Endodermal cell (in vitro differentiated cells): ENCODE data around the gene KCP. TPM values are rescaled to one million over a fixed set of nuclear protein-coding genes. Genes with fewer than 3 reads are reported as not detected.

Experiments
- DNase-seq: peaks from one replicate; pipeline ENCODE4 v3.0.0-alpha.2; 2017
- H3K27ac ChIP-seq: 2 replicates; pipeline ENCODE4 v1.5.1; 2013; ENCODE audit warnings: mild to moderate bottlenecking, low read depth, low read length, moderate library complexity
- H3K27me3 ChIP-seq: 2 replicates; pipeline ENCODE4 v1.6.1; 2013; ENCODE audit warnings: mild to moderate bottlenecking, low read length, moderate library complexity; ENCODE audit not compliant: insufficient read depth, control insufficient read depth, poor library complexity, severe bottlenecking
- H3K36me3 ChIP-seq: 2 replicates; pipeline ENCODE4 v1.7.0; 2013; ENCODE audit warnings: mild to moderate bottlenecking, low read length, moderate library complexity; ENCODE audit not compliant: control insufficient read depth, insufficient read depth
- H3K4me1 ChIP-seq: one replicate; pipeline ENCODE4 v1.7.0; 2013; ENCODE audit warnings: low read length; ENCODE audit not compliant: control insufficient read depth, insufficient read depth
- H3K4me3 ChIP-seq: 2 replicates; pipeline ENCODE4 v1.5.1; 2013; ENCODE audit warnings: mild to moderate bottlenecking, low read length, moderate library complexity
- H3K9ac ChIP-seq: 2 replicates; pipeline ENCODE4 v1.6.1; 2013; ENCODE audit warnings: mild to moderate bottlenecking, low read length, moderate library complexity; ENCODE audit not compliant: poor library complexity, severe bottlenecking; ENCODE audit errors: extremely low read depth
- H3K9me3 ChIP-seq: 2 replicates; pipeline ENCODE4 v1.6.1; 2013; ENCODE audit warnings: mild to moderate bottlenecking, low read length, moderate library complexity; ENCODE audit not compliant: control insufficient read depth
- H3K27ac Mint-ChIP-seq: 2 replicates; pipeline ENCODE4 v1.8.0; 2020; ENCODE audit warnings: mixed read lengths
- H3K27me3 Mint-ChIP-seq: 2 replicates; pipeline ENCODE4 v1.8.0; 2021; ENCODE audit warnings: mild to moderate bottlenecking, mixed read lengths; ENCODE audit not compliant: insufficient read depth
- H3K36me3 Mint-ChIP-seq: 2 replicates; pipeline ENCODE4 v1.8.0; 2020; ENCODE audit warnings: low read depth, mixed read lengths
- H3K4me1 Mint-ChIP-seq: 2 replicates; pipeline ENCODE4 v1.8.0; 2020; ENCODE audit warnings: mixed read lengths
- H3K4me3 Mint-ChIP-seq: 2 replicates; pipeline ENCODE4 v1.8.0; 2020; ENCODE audit warnings: mild to moderate bottlenecking, moderate library complexity, mixed read lengths
- H3K9me3 Mint-ChIP-seq: 2 replicates; pipeline ENCODE4 v1.8.0; 2020; ENCODE audit warnings: mild to moderate bottlenecking, mixed read lengths
- WGBS, 2 experiments: methylation state at CpG; one replicate each; pipeline versions ENCODE4 v1.1.5 to v1.1.7; 2013; ENCODE audit warnings: missing lambda C conversion rate in 2 of 2, mixed read lengths in 1 of 2; ENCODE audit not compliant: insufficient coverage in 1 of 2, insufficient read length in 1 of 2; 5-methylcytosine and 5-hydroxymethylcytosine counted together
- total RNA-seq, 2 donors: library from RNA; stranded (reverse); fragmentation: NEBNext Ultra II Directional in 1 of 2; extraction: Animal tissue kit (Norgen Biotek cat#: 25700) in 1 of 2; gene quantifications; 2 replicates in 1 of 2; 3 replicates in 1 of 2; pipeline ENCODE4 v1.2.1, GENCODE V29; 2021
- TF ChIP-seq, protein P1 (sequence below): fragments of 200-600 bp; sonication (generic); conservative IDR thresholded peaks from 2 replicates; pipeline ENCODE4 v1.5.0; 2021; ENCODE audit warnings: antibody characterized with exemption, mild to moderate bottlenecking

KCP gene
- total RNA-seq, 2 donors from 2014 or later: 21.1 to 33.3 TPM

- no peak for DNase-seq
- Histone ChIP-seq H3K4me1 (no peaks in the 10 kb centered on the region), H3K9ac (no peak overlapping the region), H3K9me3 (no peaks in the 10 kb centered on the region), H3K36me3 (no peaks in the 10 kb centered on the region), H3K4me3 (no peak overlapping the region), H3K27ac (no peak overlapping the region), H3K27me3 (no peaks in the 10 kb centered on the region)
- no peaks in the 10 kb centered on the region for H3K9me3 Mint-ChIP-seq
- H3K4me1 Mint-ChIP-seq: no peaks in the 10 kb centered on the region
- peaks cover 7% of the 10 kb centered on the region for H3K36me3 Mint-ChIP-seq
- no peak overlapping the region for H3K27ac Mint-ChIP-seq
- H3K27me3 Mint-ChIP-seq: peaks cover 9% of the 10 kb centered on the region
- WGBS, 2 experiments: 94 to 95% methylated on average over 7 to 9 of the region's 11 CpGs
- H3K4me3 Mint-ChIP-seq: peak overlapping the region; percentile 12
- TF ChIP-seq, protein P1, sequence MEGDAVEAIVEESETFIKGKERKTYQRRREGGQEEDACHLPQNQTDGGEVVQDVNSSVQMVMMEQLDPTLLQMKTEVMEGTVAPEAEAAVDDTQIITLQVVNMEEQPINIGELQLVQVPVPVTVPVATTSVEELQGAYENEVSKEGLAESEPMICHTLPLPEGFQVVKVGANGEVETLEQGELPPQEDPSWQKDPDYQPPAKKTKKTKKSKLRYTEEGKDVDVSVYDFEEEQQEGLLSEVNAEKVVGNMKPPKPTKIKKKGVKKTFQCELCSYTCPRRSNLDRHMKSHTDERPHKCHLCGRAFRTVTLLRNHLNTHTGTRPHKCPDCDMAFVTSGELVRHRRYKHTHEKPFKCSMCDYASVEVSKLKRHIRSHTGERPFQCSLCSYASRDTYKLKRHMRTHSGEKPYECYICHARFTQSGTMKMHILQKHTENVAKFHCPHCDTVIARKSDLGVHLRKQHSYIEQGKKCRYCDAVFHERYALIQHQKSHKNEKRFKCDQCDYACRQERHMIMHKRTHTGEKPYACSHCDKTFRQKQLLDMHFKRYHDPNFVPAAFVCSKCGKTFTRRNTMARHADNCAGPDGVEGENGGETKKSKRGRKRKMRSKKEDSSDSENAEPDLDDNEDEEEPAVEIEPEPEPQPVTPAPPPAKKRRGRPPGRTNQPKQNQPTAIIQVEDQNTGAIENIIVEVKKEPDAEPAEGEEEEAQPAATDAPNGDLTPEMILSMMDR: no peak
These were observed 18.6 kb downstream of the KCP start for GRCh38 chr7:128891942-128892269.

- Mint-ChIP-seq H3K36me3 (peaks cover 4% of the 10 kb centered on the region), H3K27ac (no peak overlapping the region), H3K9me3 (no peaks in the 10 kb centered on the region), H3K4me3 (peak overlapping the region; percentile 12), H3K4me1 (no peaks in the 10 kb centered on the region), H3K27me3 (peaks cover 9% of the 10 kb centered on the region)
- H3K4me1 ChIP-seq: no peaks in the 10 kb centered on the region
- no peak overlapping the region for H3K27ac ChIP-seq
- WGBS, 2 experiments: 74 to 91% methylated on average over 14 to 38 of the region's 41 CpGs
- no peaks in the 10 kb centered on the region for H3K27me3 ChIP-seq
- H3K4me3 ChIP-seq: no peak overlapping the region
- TF ChIP-seq, protein P1: peak; percentile 11
- peak; percentile 89 for DNase-seq
- no peaks in the 10 kb centered on the region for H3K36me3 ChIP-seq
- H3K9me3 ChIP-seq: no peaks in the 10 kb centered on the region
- no peak overlapping the region for H3K9ac ChIP-seq
These were observed 19.2 kb downstream of the KCP start for GRCh38 chr7:128891110-128891941.

DNA sequence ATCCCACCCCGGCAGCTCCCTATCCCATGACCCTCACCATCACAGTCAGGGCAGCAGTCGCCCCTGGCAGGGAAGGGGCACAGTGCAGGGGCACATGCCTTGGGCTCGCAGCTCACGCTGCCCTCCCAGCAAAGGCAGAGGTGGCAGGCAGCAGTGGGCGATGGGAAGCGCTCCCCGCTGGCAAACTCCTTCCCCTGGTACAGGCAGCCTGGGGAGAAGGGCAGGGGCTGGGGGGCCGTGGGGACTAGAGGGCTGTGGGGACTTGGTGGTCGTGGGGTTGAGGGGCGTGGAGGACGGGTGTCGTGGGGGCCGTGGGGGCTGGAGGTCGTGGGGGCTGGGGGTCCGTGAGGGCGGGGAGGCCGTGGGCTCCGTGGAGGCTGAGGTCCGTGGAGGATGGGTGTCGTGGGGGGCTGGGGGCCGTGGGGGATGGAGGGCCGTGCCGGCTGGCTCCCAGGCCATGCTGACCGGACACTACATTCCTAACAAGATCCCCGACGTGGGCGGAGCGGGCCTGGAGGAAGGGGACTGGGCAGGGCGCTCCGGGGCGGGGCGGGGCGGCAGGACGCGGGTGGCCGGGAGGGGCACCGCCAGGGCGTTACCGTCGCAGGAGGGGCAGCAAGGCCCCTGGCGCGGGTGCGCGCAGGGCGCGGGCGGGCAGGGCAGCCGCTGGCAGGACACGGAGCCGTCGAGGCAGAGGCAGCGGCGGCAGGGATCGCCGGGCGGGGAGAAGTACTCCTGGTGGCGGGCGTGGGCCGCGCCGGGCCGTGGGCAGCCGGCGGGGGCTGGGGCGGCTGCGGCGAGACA lies 20.0 kb downstream of the KCP start:
- Mint-ChIP-seq H3K27me3 (peaks cover 9% of the 10 kb centered on the region), H3K27ac (no peak overlapping the region), H3K36me3 (peaks cover 2% of the 10 kb centered on the region), H3K9me3 (no peaks in the 10 kb centered on the region), H3K4me3 (peak overlapping the region; percentile 10), H3K4me1 (no peaks in the 10 kb centered on the region)
- TF ChIP-seq, protein P1: peak; percentile 40
- WGBS, 2 experiments: 79 to 85% methylated on average over 28 to 64 of the region's 67 CpGs
- Histone ChIP-seq H3K9me3 (no peaks in the 10 kb centered on the region), H3K27ac (no peak overlapping the region), H3K36me3 (no peaks in the 10 kb centered on the region), H3K4me3 (no peak overlapping the region), H3K9ac (no peak overlapping the region), H3K27me3 (no peaks in the 10 kb centered on the region), H3K4me1 (no peaks in the 10 kb centered on the region)
- peak; percentile 82 for DNase-seq
